Bronchial epithelial cell (primary cell): ENCODE results near the gene ALS2CL. TPM values are rescaled to one million over a fixed set of nuclear protein-coding genes. Genes with fewer than 3 reads are reported as not detected.

Experiments
- DNase-seq: peaks from one replicate; pipeline ENCODE4 v3.0.0-alpha.2; 2010; ENCODE audit warnings: low read depth
- FAIRE-seq: peaks from 2 replicates; lab custom pipeline; 2011; peaks lifted over from hg19 to GRCh38; lab: Jason Lieb, UNC
- H3K27me3 ChIP-seq: 2 replicates; pipeline ENCODE4 v1.5.1; 2011; ENCODE audit warnings: low read length; ENCODE audit not compliant: control insufficient read depth, insufficient read depth
- H3K36me3 ChIP-seq: 2 replicates; pipeline ENCODE4 v1.5.1; 2011; ENCODE audit warnings: low read length; ENCODE audit not compliant: control insufficient read depth, insufficient read depth
- H3K4me3 ChIP-seq: 2 replicates; pipeline ENCODE4 v1.5.1; 2011; ENCODE audit warnings: mild to moderate bottlenecking, low read depth, low read length, control low read depth
- total RNA-seq: library from RNA; depleted of rRNA; stranded (reverse); fragments of >200 nt; gene quantifications from 2 replicates; pipeline ENCODE4 v1.2.1, GENCODE V29; 2014
- TF ChIP-seq, protein P1 (sequence below): IDR thresholded peaks from 2 replicates; pipeline ENCODE4 v1.5.1; 2011; ENCODE audit warnings: mild to moderate bottlenecking, moderate library complexity, low read length, control low read depth, inconsistent platforms; ENCODE audit not compliant: insufficient read depth, severe bottlenecking

ALS2CL gene
- total RNA-seq, 1 donor from 2014 or later, result 163 TPM

DNA sequence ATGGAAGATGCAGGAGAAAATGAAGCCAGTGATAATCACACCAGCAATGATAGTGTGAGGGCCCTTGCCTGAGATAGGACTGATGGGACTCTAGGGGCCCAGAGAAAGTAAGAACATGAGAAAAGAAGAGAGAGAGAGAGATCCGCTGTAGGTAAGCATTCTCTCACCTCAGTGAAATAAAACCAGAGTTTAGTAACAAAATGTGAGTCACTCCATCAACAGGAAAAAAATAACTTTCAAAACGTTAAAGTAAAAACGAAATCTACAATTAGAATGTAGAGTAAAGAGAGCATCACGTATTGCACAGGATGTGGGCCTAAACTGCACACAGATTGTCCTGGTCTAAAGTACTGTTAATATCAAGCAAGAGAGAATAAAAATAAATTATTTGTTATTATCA lies 30.9 kb upstream of the ALS2CL start:
- Histone ChIP-seq H3K4me3 (no peak overlapping the region), H3K27me3 (peaks cover 2% of the 10 kb centered on the region), H3K36me3 (no peaks in the 10 kb centered on the region)
- TF ChIP-seq, protein P1, sequence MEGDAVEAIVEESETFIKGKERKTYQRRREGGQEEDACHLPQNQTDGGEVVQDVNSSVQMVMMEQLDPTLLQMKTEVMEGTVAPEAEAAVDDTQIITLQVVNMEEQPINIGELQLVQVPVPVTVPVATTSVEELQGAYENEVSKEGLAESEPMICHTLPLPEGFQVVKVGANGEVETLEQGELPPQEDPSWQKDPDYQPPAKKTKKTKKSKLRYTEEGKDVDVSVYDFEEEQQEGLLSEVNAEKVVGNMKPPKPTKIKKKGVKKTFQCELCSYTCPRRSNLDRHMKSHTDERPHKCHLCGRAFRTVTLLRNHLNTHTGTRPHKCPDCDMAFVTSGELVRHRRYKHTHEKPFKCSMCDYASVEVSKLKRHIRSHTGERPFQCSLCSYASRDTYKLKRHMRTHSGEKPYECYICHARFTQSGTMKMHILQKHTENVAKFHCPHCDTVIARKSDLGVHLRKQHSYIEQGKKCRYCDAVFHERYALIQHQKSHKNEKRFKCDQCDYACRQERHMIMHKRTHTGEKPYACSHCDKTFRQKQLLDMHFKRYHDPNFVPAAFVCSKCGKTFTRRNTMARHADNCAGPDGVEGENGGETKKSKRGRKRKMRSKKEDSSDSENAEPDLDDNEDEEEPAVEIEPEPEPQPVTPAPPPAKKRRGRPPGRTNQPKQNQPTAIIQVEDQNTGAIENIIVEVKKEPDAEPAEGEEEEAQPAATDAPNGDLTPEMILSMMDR, result no peak
- DNase-seq, result no peak
- no peak for FAIRE-seq

DNA sequence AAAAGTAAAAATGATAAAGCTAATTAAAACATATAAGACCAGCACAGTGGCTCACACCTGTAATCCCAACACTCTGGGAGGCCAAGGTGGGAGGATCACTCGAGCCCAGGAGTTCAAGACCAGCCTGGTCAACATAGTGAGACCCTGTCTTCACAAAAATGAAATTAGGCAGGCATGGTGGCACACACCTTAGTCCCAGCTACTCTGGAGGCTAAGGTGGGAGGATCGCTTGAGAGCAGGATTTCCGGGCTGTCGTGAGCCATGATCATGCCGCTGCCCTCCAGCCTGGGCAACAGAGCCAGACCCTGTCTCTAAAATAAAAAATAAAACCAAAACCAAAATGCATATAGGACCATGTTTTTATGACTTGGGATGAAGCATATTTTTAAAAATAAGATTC lies 29.0 kb upstream of the ALS2CL start:
- TF ChIP-seq, protein P1, result no peak
- FAIRE-seq (no peak), DNase-seq (no peak)
- Histone ChIP-seq H3K4me3 (no peak overlapping the region), H3K36me3 (no peaks in the 10 kb centered on the region), H3K27me3 (no peaks in the 10 kb centered on the region)

DNA sequence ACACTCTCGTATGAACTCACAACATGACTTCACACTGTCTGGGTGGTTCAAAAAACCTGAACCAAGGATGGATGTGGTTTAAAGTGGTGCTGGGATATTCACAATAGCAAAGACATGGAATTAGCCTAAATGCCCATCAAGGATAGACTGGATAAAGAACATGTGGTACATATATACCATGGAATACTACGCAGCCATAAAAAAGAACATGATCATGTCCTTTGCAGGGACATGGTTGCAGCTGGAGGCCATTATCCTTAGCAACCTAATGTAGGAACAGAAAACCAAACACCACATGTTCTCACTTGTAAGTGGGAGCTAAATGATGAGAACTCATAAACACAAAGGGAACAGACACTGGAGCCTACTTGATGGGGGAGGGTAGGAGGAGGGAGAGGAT lies 27.5 kb upstream of the ALS2CL start:
- DNase-seq (no peak), FAIRE-seq (no peak)
- TF ChIP-seq, protein P1, result no peak
- Histone ChIP-seq H3K4me3 (no peak overlapping the region), H3K27me3 (no peaks in the 10 kb centered on the region), H3K36me3 (no peaks in the 10 kb centered on the region)

DNA sequence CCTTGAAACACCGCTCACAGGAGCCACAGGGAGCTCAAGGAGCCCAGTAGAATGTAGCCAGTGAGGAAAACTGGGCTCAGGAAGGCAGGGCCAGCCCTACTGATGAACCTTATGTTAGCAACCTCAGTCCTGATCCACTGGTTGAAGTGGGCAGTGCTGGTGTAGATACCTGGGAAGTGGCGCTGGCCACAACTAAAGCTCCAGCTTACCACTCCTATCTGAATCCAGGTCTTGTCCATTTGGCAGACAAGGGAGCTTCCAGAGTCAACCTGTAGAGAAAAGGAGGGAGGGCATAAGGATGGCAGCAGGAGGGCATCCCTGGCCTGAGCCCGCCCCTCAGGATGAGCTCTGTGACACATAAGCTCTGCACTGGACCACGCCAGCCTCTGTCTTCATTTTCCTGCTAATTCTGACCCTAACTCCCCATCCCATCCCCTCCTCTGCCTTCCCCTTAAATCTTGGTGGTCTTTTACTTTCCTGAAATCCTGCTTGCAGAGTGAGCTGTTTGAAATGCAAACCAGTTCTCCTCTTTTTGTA lies 26.3 kb upstream of the ALS2CL start:
- TF ChIP-seq, protein P1, result no peak
- Histone ChIP-seq H3K27me3 (no peaks in the 10 kb centered on the region), H3K36me3 (no peaks in the 10 kb centered on the region), H3K4me3 (no peak overlapping the region)
- DNase-seq, result no peak
- no peak for FAIRE-seq

DNA sequence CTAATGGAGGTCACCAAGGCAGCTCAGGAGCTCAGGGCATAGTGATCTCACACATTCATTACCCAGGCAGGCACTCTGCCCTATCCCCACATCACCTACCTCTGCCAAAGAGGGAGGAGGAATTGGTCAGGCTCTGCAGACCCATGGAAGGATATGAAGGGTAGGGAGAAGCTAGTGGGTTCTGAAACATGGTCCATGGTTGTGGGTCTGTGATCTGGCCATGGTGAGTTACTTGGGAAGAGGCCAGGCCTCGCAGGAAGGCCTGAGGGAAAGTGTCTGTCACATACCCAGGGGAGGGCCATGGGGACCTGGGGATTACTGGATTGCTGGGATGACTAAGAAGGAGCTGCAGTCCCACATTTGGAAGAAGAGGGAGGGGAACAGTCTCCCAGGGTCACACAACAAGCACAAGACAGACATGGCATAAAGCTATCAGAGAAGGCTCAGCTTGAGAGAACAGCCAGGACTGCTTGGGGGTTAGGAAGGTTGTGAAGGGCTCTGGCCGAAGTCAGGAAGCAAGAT lies 25.6 kb upstream of the ALS2CL start:
- H3K27me3 ChIP-seq, result no peaks in the 10 kb centered on the region
- DNase-seq (no peak), FAIRE-seq (peak; percentile 82)
- no peak overlapping the region for H3K4me3 ChIP-seq
- H3K36me3 ChIP-seq, result no peaks in the 10 kb centered on the region
- TF ChIP-seq, protein P1, result no peak

DNA sequence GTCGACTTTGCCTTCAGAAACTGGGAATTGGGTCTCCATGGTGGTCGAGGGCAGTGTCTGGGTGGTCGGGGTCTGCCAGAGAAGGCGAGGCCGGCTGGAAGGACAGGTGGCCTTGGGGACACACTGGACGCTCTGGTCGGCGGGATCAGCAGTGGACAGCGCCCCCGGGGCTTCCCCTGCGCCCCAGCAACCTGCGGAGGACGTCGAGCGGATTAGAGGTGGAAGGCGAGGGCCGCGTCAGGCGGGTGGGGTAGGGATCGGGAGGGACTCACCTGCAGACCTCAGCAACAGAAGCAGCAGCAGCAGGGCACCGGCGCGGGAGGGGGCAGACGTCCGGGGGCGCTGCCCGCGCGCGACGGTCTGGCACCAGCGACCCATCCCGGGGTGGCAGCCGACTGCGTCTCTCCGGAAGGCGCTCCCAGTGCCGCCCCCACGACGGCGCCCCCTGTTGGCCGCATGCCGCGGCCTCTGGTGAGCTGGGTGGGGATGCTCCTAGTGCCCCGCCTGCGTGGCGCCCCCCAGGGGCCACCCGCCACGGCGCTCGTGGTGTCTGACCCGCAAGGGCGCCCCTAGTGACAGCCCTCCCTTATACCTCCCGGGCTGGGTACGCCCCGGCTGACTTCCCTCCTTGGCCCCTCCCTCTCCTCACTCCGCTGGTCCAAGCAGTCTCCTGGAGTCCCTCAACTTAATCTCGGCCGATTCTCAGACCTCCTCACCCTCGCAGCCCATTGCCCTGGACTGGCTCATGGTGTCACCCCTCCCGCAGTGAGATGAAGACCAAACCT lies 24.2 kb upstream of the ALS2CL start, which contains the start of gene PRSS50:
TSS of gene PRSS50 (minus strand) at position 423 of the 785 bp plus-strand sequence. CDS start at position 378, 45 bp downstream.
- no peak for DNase-seq
- FAIRE-seq, result no peak

More for the DNA sequence above, 24.2 kb upstream of the ALS2CL start, which contains the start of gene PRSS50:
- TF ChIP-seq, protein P1, result peak; percentile 35
- no peak within 1 kb of the TSS for H3K4me3 ChIP-seq
- H3K36me3 ChIP-seq, result no peaks in the 10 kb centered on the region
- H3K27me3 ChIP-seq, result no peaks in the 10 kb centered on the region
